Tibial nerve (tissue), 4 donors: ENCODE results near the gene NFASC. TPM values are rescaled to one million over a fixed set of nuclear protein-coding genes. Genes with fewer than 3 reads are reported as not detected.
A peak's percentile ranks its signal among the peaks of the same experiment; 100 is the strongest.

Source experiments
- DNase-seq, 2 donors: peaks; one replicate each; pipeline ENCODE4 v3.0.0-alpha.2; 2019; ENCODE audit warnings: low spot score in 2 of 2
- H3K27ac ChIP-seq, 4 donors: fragments of 200-600 bp; sonication (generic) in 3 of 4; one replicate each; pipeline ENCODE4 v1.5.1; 2017 to 2019; ENCODE audit warnings: mild to moderate bottlenecking in 1 of 4
- H3K27me3 ChIP-seq, 2 donors: fragments of 200-600 bp; sonication (generic) in 1 of 2; one replicate each; pipeline versions ENCODE4 v1.5.1 to v1.6.0; 2017 to 2019
- H3K36me3 ChIP-seq, 3 donors: fragments of 200-600 bp; sonication (generic); one replicate each; pipeline ENCODE4 v1.5.1; 2018 to 2019
- H3K4me1 ChIP-seq, 4 donors: fragments of 200-600 bp; sonication (generic) in 3 of 4; one replicate each; pipeline ENCODE4 v1.5.1; 2017 to 2019
- H3K4me3 ChIP-seq, 4 donors: fragments of 200-600 bp; sonication (generic) in 3 of 4; one replicate each; pipeline ENCODE4 v1.5.1; 2017 to 2019; ENCODE audit warnings: mild to moderate bottlenecking in 1 of 4, moderate library complexity in 1 of 4
- H3K9me3 ChIP-seq, 4 donors: fragments of 200-600 bp; sonication (generic) in 3 of 4; one replicate each; pipeline ENCODE4 v1.5.1; 2017 to 2019
- EP300 ChIP-seq, 2 donors: sonication (generic); formaldehyde crosslinking; IDR thresholded peaks; one replicate each; pipeline ENCODE4 v1.6.1; 2017; ENCODE audit warnings: antibody characterized with exemption in 2 of 2, mild to moderate bottlenecking in 1 of 2
- POLR2A ChIP-seq, 2 donors: fragments of 450-650 bp; IDR thresholded peaks; one replicate each; pipeline ENCODE4 v1.6.1; 2017; ENCODE audit warnings: antibody characterized with exemption in 2 of 2, mild to moderate bottlenecking in 2 of 2, moderate library complexity in 2 of 2
- WGBS, 2 donors: methylation state at CpG; one replicate each; pipeline ENCODE4 v1.1.5; 2018; 5-methylcytosine and 5-hydroxymethylcytosine counted together
- total RNA-seq, 4 donors: library from RNA; depleted of rRNA; stranded (reverse); fragments of >200 nt; gene quantifications; one replicate each; pipeline ENCODE4 v1.1.0, GENCODE V29; 2016
- TF ChIP-seq, protein P1 (sequence below), 5 experiments: fragments of 200-600 bp in 3 of 5; fragments of 450-650 bp in 2 of 5; sonication (generic) in 3 of 5; IDR thresholded peaks; one replicate each; pipeline ENCODE4 v1.5.1; 2016 to 2019; ENCODE audit warnings: antibody characterized with exemption in 5 of 5, mild to moderate bottlenecking in 3 of 5, moderate library complexity in 2 of 5

NFASC gene
- total RNA-seq, 4 donors from 2014 or later: 69.9 to 112 (median 94.0) TPM

DNA sequence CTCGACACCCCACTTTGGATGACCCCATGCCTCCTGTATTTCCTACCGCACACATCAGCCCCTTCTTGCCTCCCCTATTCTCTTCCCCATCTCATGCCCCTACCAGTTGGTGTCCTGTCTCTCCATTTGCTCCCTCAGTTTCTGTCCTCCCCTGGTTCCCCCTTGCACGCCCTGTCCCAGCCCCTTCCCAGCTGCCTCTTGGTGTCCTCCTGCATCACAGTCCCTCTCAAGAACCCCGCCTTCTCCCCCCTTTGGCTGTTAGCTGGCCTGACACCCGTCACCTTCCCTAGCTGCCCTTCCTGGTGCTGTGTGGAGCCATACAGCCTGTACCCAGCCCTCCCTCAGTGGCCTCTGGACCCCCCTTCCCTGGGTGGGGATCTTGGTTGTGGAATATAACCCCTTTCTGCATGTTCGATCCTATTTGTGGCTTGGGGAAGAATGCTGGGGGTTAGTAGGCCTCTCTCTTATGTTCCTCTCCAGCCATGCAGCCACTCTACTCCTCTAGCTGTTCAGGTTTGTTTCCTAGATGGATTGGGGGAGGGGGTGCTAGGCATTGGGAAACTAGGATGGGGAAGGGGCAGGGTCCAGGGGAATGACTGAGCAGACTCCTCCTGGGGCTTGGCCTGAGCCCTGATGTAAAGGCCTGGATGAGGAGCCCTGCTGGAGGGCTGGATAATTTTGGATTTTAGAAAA lies 41.4 kb upstream of the NFASC start:
- Histone ChIP-seq H3K9me3 (no peaks in the 10 kb centered on the region), H3K27me3 (peaks cover 0 to 36% of the 10 kb centered on the region in 2 donors), H3K36me3 (no peaks in the 10 kb centered on the region), H3K27ac (peak overlapping the region; percentile 17 to 84 (median 51)), H3K4me1 (peaks cover 0 to 13% (median 0%) of the 10 kb centered on the region in 4 donors), H3K4me3 (peak overlapping the region; percentile 34 to 54 (median 39))
- TF ChIP-seq, protein P1, sequence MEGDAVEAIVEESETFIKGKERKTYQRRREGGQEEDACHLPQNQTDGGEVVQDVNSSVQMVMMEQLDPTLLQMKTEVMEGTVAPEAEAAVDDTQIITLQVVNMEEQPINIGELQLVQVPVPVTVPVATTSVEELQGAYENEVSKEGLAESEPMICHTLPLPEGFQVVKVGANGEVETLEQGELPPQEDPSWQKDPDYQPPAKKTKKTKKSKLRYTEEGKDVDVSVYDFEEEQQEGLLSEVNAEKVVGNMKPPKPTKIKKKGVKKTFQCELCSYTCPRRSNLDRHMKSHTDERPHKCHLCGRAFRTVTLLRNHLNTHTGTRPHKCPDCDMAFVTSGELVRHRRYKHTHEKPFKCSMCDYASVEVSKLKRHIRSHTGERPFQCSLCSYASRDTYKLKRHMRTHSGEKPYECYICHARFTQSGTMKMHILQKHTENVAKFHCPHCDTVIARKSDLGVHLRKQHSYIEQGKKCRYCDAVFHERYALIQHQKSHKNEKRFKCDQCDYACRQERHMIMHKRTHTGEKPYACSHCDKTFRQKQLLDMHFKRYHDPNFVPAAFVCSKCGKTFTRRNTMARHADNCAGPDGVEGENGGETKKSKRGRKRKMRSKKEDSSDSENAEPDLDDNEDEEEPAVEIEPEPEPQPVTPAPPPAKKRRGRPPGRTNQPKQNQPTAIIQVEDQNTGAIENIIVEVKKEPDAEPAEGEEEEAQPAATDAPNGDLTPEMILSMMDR (IDR thresholded peaks at IDR 0.05): no peak
- TF ChIP-seq POLR2A (IDR thresholded peaks at IDR 0.05) (no peak), EP300 (IDR thresholded peaks at IDR 0.05) (no peak)
- WGBS, 2 donors: 24 to 30% methylated on average over 6 of the region's 6 CpGs
- no peak for DNase-seq

- DNase-seq: no peak
- TF ChIP-seq, protein P1 (IDR thresholded peaks at IDR 0.05): no peak
- no peak for TF ChIP-seq EP300 (IDR thresholded peaks at IDR 0.05)
- TF ChIP-seq POLR2A (IDR thresholded peaks at IDR 0.05): no peak
- H3K9me3 ChIP-seq: no peaks in the 10 kb centered on the region
- peak overlapping the region in 1 of 4 donors; percentile 10 for H3K4me3 ChIP-seq
- H3K36me3 ChIP-seq: no peaks in the 10 kb centered on the region
- WGBS, 2 donors: 35 to 40% methylated on average over 6 to 8 of the region's 8 CpGs
- H3K4me1 ChIP-seq: peaks cover 0 to 13% (median 0%) of the 10 kb centered on the region in 4 donors
- H3K27me3 ChIP-seq: peaks cover 0 to 36% of the 10 kb centered on the region in 2 donors
- H3K27ac ChIP-seq: peak overlapping the region in 2 of 4 donors; percentile 64 to 84
Observed at GRCh38 chr1:204830747-204831146, 39.9 kb upstream of the NFASC start.

DNA sequence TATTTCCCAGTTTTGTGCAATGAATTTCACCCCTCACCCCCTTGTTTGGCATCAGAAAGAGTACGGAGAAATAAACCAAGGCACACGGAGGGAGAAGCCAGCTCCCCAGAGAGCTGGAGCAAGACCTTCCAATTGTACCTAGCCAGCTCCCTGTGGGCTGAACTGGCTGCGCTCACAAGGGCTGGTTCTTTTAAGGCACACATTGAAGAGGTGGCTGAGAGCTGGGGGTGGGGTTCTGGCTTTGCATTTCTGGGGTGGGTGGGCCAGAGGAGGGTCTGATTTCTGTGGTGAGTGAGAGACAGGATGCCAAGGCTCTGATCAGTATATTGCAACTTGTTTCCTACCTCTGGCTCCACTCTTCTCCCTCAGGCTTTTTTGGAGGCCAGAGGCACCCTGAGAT lies 39.5 kb upstream of the NFASC start:
- no peaks in the 10 kb centered on the region for H3K36me3 ChIP-seq
- WGBS, 2 donors: 32 to 35% methylated on average over 3 of the region's 3 CpGs
- TF ChIP-seq EP300 (IDR thresholded peaks at IDR 0.05): no peak
- TF ChIP-seq, protein P1 (IDR thresholded peaks at IDR 0.05): no peak
- no peak for TF ChIP-seq POLR2A (IDR thresholded peaks at IDR 0.05)
- peaks cover 0 to 13% (median 0%) of the 10 kb centered on the region in 4 donors for H3K4me1 ChIP-seq
- H3K27me3 ChIP-seq: peaks cover 0 to 36% of the 10 kb centered on the region in 2 donors
- peak overlapping the region in 2 of 4 donors; percentile 64 to 84 for H3K27ac ChIP-seq
- no peaks in the 10 kb centered on the region for H3K9me3 ChIP-seq
- DNase-seq: no peak
- H3K4me3 ChIP-seq: no peak overlapping the region

DNA sequence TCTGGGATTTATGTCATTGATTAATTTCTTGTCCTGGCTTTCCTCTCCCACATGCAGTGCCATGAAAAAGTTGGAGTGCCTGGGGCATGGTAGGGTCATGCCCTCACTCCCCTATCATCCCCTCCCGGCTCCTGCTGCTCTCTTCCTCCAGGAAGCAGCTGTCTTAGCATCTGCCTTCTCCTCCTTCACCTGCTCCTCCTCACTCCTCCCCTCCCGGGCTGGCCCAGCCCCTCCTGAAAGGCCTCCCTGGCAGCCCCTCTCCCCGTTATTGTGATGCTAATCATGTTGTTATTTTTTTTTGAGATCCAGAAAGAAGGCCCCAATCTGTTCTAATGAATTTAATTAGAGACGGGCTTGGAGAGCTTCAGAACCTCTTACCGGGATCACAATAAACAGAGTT lies 36.3 kb upstream of the NFASC start:
- Histone ChIP-seq H3K27ac (no peak overlapping the region), H3K27me3 (peaks cover 0 to 16% of the 10 kb centered on the region in 2 donors), H3K36me3 (no peaks in the 10 kb centered on the region), H3K4me1 (no peaks in the 10 kb centered on the region), H3K4me3 (no peak overlapping the region), H3K9me3 (no peaks in the 10 kb centered on the region)
- TF ChIP-seq, protein P1 (IDR thresholded peaks at IDR 0.05): no peak
- no peak for TF ChIP-seq EP300 (IDR thresholded peaks at IDR 0.05)
- TF ChIP-seq POLR2A (IDR thresholded peaks at IDR 0.05): no peak
- WGBS, 2 donors: 23 to 24% methylated on average over 5 of the region's 5 CpGs
- DNase-seq: no peak

DNA sequence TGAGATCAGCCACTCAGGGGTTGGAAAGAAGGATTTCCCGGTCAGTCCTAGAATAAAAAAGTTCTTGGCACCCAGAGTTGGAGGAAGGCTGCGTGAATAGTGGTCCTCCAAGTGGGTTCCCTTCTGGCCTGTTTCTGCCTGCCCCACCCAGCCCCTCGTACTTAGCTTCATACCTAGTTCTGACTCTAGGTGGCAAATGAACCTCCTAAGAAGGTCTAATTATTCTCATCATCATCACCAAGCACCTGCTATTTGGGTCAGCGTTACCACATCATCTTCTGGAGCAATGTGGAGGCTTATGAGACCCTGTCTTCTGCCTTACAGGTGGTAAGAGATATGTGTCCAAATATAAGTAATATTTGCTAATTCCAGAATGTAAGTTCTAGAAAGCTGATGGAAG lies 35.9 kb upstream of the NFASC start:
- DNase-seq: no peak
- H3K4me3 ChIP-seq: no peak overlapping the region
- H3K36me3 ChIP-seq: no peaks in the 10 kb centered on the region
- WGBS, 2 donors: 57 to 67% methylated on average over 4 of the region's 4 CpGs
- H3K27ac ChIP-seq: no peak overlapping the region
- peaks cover 0 to 12% of the 10 kb centered on the region in 2 donors for H3K27me3 ChIP-seq
- no peaks in the 10 kb centered on the region for H3K4me1 ChIP-seq
- TF ChIP-seq EP300 (IDR thresholded peaks at IDR 0.05): no peak
- TF ChIP-seq, protein P1 (IDR thresholded peaks at IDR 0.05): no peak
- no peak for TF ChIP-seq POLR2A (IDR thresholded peaks at IDR 0.05)
- no peaks in the 10 kb centered on the region for H3K9me3 ChIP-seq
